Loucy (cell line): ENCODE results near the gene CNTRL.
"Not testable (repeated sequence)": the region's sequence is repeated elsewhere in the genome, so short reads cannot be mapped to it uniquely, and the experiment has no call there.

Source experiments
- H2AFZ ChIP-seq: fragments of 200-600 bp; sonication (generic); 2 replicates; pipeline ENCODE4 v1.6.0; 2016; ENCODE audit warnings: antibody characterized with exemption, mild to moderate bottlenecking, low read length, moderate library complexity
- H3F3A ChIP-seq: fragments of 200-600 bp; 2 replicates; pipeline ENCODE4 v1.6.0; 2016; ENCODE audit warnings: antibody characterized with exemption, low read depth, mild to moderate bottlenecking
- H3K27me3 ChIP-seq: fragments of 200-600 bp; sonication (generic); 2 replicates; pipeline ENCODE4 v1.6.1; 2014; ENCODE audit warnings: low read length, mild to moderate bottlenecking; ENCODE audit not compliant: insufficient read depth, poor library complexity, severe bottlenecking
- H3K36me3 ChIP-seq: fragments of 200-600 bp; sonication (generic); 2 replicates; pipeline ENCODE4 v1.6.1; 2016; ENCODE audit warnings: low read length; ENCODE audit not compliant: insufficient read depth
- H3K4me1 ChIP-seq: fragments of 200-600 bp; sonication (generic); 2 replicates; pipeline ENCODE4 v1.5.1; 2014; ENCODE audit warnings: low read length, mild to moderate bottlenecking; ENCODE audit not compliant: insufficient read depth, poor library complexity, severe bottlenecking
- H3K4me2 ChIP-seq: fragments of 200-600 bp; sonication (generic); 2 replicates; pipeline ENCODE4 v1.6.0; 2014; ENCODE audit warnings: antibody characterized with exemption, low read length, low read depth, mild to moderate bottlenecking; ENCODE audit not compliant: poor library complexity, severe bottlenecking
- H3K4me3 ChIP-seq: fragments of 200-600 bp; sonication (generic); 2 replicates; pipeline ENCODE4 v1.5.1; 2014; ENCODE audit warnings: low read length, mild to moderate bottlenecking, mixed read lengths; ENCODE audit not compliant: poor library complexity, severe bottlenecking
- H3K79me2 ChIP-seq: fragments of 200-600 bp; sonication (generic); 2 replicates; pipeline ENCODE4 v1.6.1; 2014; ENCODE audit warnings: low read length; ENCODE audit not compliant: insufficient read depth
- H3K9ac ChIP-seq: fragments of 200-600 bp; sonication (generic); 2 replicates; pipeline ENCODE4 v1.6.0; 2014; ENCODE audit warnings: mild to moderate bottlenecking, low read depth, low read length, moderate library complexity; ENCODE audit not compliant: poor library complexity, severe bottlenecking
- H3K9me2 ChIP-seq: fragments of 200-600 bp; sonication (generic); replicated peaks from 2 replicates; pipeline ENCODE4 v1.6.1; 2016; ENCODE audit warnings: low read depth, low read length, mixed read lengths
- H3K9me3 ChIP-seq: fragments of 200-600 bp; sonication (generic); 2 replicates; pipeline ENCODE4 v1.6.1; 2014; ENCODE audit warnings: mild to moderate bottlenecking, antibody characterized with exemption, low read length, low read depth; ENCODE audit not compliant: insufficient read depth
- H4K20me1 ChIP-seq: fragments of 200-600 bp; sonication (generic); 2 replicates; pipeline ENCODE4 v1.6.0; 2014; ENCODE audit warnings: antibody characterized with exemption, low read length, mild to moderate bottlenecking; ENCODE audit not compliant: insufficient read depth, poor library complexity, severe bottlenecking
- EZH2phosphoT487 ChIP-seq: fragments of 200-600 bp; IDR thresholded peaks from 2 replicates; pipeline ENCODE4 v1.6.1; 2018; ENCODE audit warnings: antibody characterized with exemption, mild to moderate bottlenecking, moderate library complexity, borderline replicate concordance
- TF ChIP-seq, protein P1 (sequence below): fragments of 200-600 bp; sonication (generic); conservative IDR thresholded peaks from 2 replicates; pipeline ENCODE4 v1.5.1; 2014; ENCODE audit warnings: mild to moderate bottlenecking, antibody characterized with exemption, low read length

The CNTRL gene

GRCh38 chr9:121178676-121179372 is 104.1 kb downstream of the CNTRL start:
- H3F3A ChIP-seq, result peaks cover 4% of the 10 kb centered on the region; the same call in 1 of the 2 replicates
- H3K9me2 ChIP-seq, result no peaks in the 10 kb centered on the region
- peaks cover 22% of the 10 kb centered on the region; the same call in 1 of the 2 replicates for H3K79me2 ChIP-seq
- no peak overlapping the region for H2AFZ ChIP-seq
- H3K4me3 ChIP-seq, result no peak overlapping the region
- no peak overlapping the region for H3K4me2 ChIP-seq
- no peak overlapping the region for H3K9ac ChIP-seq
- no peaks in the 10 kb centered on the region for H3K27me3 ChIP-seq
- H3K36me3 ChIP-seq, result peaks cover 90% of the 10 kb centered on the region
- no peaks in the 10 kb centered on the region for H3K4me1 ChIP-seq
- TF ChIP-seq, protein P1, sequence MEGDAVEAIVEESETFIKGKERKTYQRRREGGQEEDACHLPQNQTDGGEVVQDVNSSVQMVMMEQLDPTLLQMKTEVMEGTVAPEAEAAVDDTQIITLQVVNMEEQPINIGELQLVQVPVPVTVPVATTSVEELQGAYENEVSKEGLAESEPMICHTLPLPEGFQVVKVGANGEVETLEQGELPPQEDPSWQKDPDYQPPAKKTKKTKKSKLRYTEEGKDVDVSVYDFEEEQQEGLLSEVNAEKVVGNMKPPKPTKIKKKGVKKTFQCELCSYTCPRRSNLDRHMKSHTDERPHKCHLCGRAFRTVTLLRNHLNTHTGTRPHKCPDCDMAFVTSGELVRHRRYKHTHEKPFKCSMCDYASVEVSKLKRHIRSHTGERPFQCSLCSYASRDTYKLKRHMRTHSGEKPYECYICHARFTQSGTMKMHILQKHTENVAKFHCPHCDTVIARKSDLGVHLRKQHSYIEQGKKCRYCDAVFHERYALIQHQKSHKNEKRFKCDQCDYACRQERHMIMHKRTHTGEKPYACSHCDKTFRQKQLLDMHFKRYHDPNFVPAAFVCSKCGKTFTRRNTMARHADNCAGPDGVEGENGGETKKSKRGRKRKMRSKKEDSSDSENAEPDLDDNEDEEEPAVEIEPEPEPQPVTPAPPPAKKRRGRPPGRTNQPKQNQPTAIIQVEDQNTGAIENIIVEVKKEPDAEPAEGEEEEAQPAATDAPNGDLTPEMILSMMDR, result no peak
- no peak for TF ChIP-seq EZH2phosphoT487
- no peaks in the 10 kb centered on the region for H4K20me1 ChIP-seq
- no peaks in the 10 kb centered on the region for H3K9me3 ChIP-seq

DNA sequence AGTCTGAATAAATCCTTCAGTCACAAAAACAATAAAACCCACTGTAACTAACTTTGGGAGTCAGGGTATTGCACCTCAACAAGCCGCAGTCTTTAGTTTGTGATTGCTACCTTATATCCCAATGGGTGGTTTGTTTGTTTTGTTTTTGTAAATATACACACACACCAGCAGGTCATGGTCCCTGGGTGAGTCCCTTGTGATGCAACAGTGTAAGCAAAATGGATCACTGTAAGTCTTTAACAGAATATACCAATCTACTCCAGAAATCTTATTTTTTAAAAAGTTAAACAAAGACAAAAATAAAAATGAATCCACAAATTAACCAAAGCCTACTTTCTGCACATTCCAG is 104.6 kb downstream of the CNTRL start:
- H3K9ac ChIP-seq, H3K9me2 ChIP-seq, H3K27me3 ChIP-seq, H3K9me3 ChIP-seq, H3F3A ChIP-seq, H4K20me1 ChIP-seq, H2AFZ ChIP-seq, H3K4me2 ChIP-seq, H3K4me3 ChIP-seq, H3K4me1 ChIP-seq: not testable (repeated sequence)
- peaks cover 27% of the 10 kb centered on the region; the same call in 1 of the 2 replicates for H3K79me2 ChIP-seq
- peaks cover 91% of the 10 kb centered on the region for H3K36me3 ChIP-seq

DNA sequence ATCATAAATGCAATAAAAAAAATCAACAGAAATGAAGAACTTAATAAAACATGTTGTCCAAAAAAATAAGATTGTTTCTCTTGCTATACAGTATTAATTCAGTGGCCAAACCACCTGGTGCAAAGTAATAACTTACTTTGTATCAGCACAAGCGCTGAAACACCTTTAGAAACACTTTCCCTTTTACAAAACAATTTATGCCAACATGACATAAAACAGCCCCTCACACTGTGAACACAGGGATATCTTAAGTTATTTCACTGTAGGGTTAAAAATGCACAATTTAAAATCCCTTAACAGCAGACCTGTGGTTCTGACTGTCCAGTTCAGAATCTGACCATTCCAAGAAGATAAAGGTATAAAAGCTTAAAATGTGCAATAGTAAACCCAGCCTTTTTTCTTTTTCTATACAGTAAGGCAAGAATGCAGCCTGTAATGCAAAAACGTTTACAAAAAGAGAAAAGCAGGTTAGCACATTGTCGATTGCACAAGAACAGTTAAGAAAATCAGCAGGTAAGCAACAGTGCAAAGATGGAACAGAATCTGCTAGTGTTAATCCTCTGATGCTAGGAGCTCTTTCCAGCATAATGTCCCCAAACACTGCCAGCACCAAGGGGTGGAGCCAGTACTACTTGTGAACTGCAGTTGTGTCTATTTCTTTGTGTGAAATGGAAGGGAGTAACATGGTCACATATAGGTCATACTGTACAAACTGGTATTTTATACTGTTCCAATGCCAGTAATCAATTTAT is 105.4 kb downstream of the CNTRL start:
- H3K4me3 ChIP-seq, result no peak overlapping the region
- peaks cover 4% of the 10 kb centered on the region; the same call in 1 of the 2 replicates for H3F3A ChIP-seq
- H3K4me2 ChIP-seq, result no peak overlapping the region
- peaks cover 86% of the 10 kb centered on the region for H3K36me3 ChIP-seq
- H3K27me3 ChIP-seq, result no peaks in the 10 kb centered on the region
- no peak overlapping the region for H2AFZ ChIP-seq
- TF ChIP-seq, protein P1, result no peak
- TF ChIP-seq EZH2phosphoT487, result no peak
- H3K9me3 ChIP-seq, result no peaks in the 10 kb centered on the region
- H3K9ac ChIP-seq, result no peak overlapping the region
- peaks cover 34% of the 10 kb centered on the region for H3K79me2 ChIP-seq
- no peaks in the 10 kb centered on the region for H3K4me1 ChIP-seq
- H3K9me2 ChIP-seq, result no peaks in the 10 kb centered on the region
- H4K20me1 ChIP-seq, result peaks cover 12% of the 10 kb centered on the region
